ENCODE measurements around the gene EFCAB6. TPM values are rescaled to one million over a fixed set of nuclear protein-coding genes. Genes with fewer than 3 reads are reported as not detected.

EFCAB6 gene
- polyA plus RNA-seq, 3 donors = not detected

GRCh38 chr22:43564859-43565258 lies 247.2 kb downstream of the EFCAB6 start:
- Histone ChIP-seq H3K27ac (ENCODE audit: low read depth in 1 of 2, low read length in 2 of 2) (no peak overlapping the region), H3K9me3 (replicated peaks in 1 of 2; ENCODE audit: control insufficient read depth in 1 of 2, insufficient read depth in 1 of 2, low read length in 2 of 2) (no peaks in the 10 kb centered on the region), H3K4me3 (replicated peaks in 1 of 3; ENCODE audit: low read depth in 2 of 3, low read length in 3 of 3) (no peak overlapping the region), H3K9ac (ENCODE audit: insufficient read depth, low read length, poor library complexity, severe bottlenecking) (no peak overlapping the region), H3K4me1 (ENCODE audit: control insufficient read depth in 1 of 2, insufficient read depth in 2 of 2, low read length in 2 of 2) (no peaks in the 10 kb centered on the region), H3K79me2 (ENCODE audit: insufficient read depth, low read length) (no peaks in the 10 kb centered on the region), H3K4me2 (replicated peaks; ENCODE audit: extremely low read depth, low read length, poor library complexity, severe bottlenecking) (no peak overlapping the region), H3K27me3 (ENCODE audit: control insufficient read depth in 2 of 2, insufficient read depth in 2 of 2, low read length in 2 of 2) (no peaks in the 10 kb centered on the region), H3K36me3 (replicated peaks in 1 of 2; ENCODE audit: control insufficient read depth in 1 of 2, insufficient read depth in 2 of 2, low read length in 2 of 2) (no peaks in the 10 kb centered on the region), H2AFZ (ENCODE audit: insufficient read depth, low read depth, low read length, poor library complexity, severe bottlenecking) (no peak overlapping the region), H4K20me1 (ENCODE audit: insufficient read depth, low read length) (no peaks in the 10 kb centered on the region)
- no peak for TF ChIP-seq CTCF (IDR thresholded peaks at IDR 0.05)
- Mint-ChIP-seq H3K27ac (no peak overlapping the region), H3K9me3 (peaks cover 0 to 8% (median 0%) of the 10 kb centered on the region in 7 donors), H3K27me3 (ENCODE audit: low read depth in 3 of 3) (peaks cover 4 to 14% (median 10%) of the 10 kb centered on the region in 3 donors), H3K4me1 (no peaks in the 10 kb centered on the region), H3K4me3 (no peak overlapping the region), H3K36me3 (no peaks in the 10 kb centered on the region)
- intact Hi-C loops (cut with micrococcal nuclease) = no loop called here
- 100% methylated on average over 2 of the region's 6 CpGs for WGBS (ENCODE audit: insufficient coverage)
- no peak for DNase-seq

- Histone ChIP-seq H3K4me3 (replicated peaks in 1 of 3; ENCODE audit: low read depth in 2 of 3, low read length in 3 of 3) (no peak overlapping the region), H4K20me1 (ENCODE audit: insufficient read depth, low read length) (no peaks in the 10 kb centered on the region), H3K4me1 (ENCODE audit: control insufficient read depth in 1 of 2, insufficient read depth in 2 of 2, low read length in 2 of 2) (no peaks in the 10 kb centered on the region), H3K27me3 (ENCODE audit: control insufficient read depth in 2 of 2, insufficient read depth in 2 of 2, low read length in 2 of 2) (no peaks in the 10 kb centered on the region), H2AFZ (ENCODE audit: insufficient read depth, low read depth, low read length, poor library complexity, severe bottlenecking) (no peak overlapping the region), H3K9ac (ENCODE audit: insufficient read depth, low read length, poor library complexity, severe bottlenecking) (no peak overlapping the region), H3K27ac (ENCODE audit: low read depth in 1 of 2, low read length in 2 of 2) (no peak overlapping the region), H3K36me3 (replicated peaks in 1 of 2; ENCODE audit: control insufficient read depth in 1 of 2, insufficient read depth in 2 of 2, low read length in 2 of 2) (no peaks in the 10 kb centered on the region), H3K9me3 (replicated peaks in 1 of 2; ENCODE audit: control insufficient read depth in 1 of 2, insufficient read depth in 1 of 2, low read length in 2 of 2) (no peaks in the 10 kb centered on the region), H3K79me2 (ENCODE audit: insufficient read depth, low read length) (no peaks in the 10 kb centered on the region), H3K4me2 (replicated peaks; ENCODE audit: extremely low read depth, low read length, poor library complexity, severe bottlenecking) (no peak overlapping the region)
- H3K9me3 Mint-ChIP-seq = peaks cover 0 to 8% (median 4%) of the 10 kb centered on the region in 7 donors
- H3K27ac Mint-ChIP-seq = no peak overlapping the region
- intact Hi-C loops (cut with micrococcal nuclease) = no loop called here
- H3K36me3 Mint-ChIP-seq = no peaks in the 10 kb centered on the region
- TF ChIP-seq CTCF (IDR thresholded peaks at IDR 0.05) = no peak
- H3K4me3 Mint-ChIP-seq = no peak overlapping the region
- H3K27me3 Mint-ChIP-seq (ENCODE audit: low read depth in 3 of 3) = peaks cover 6 to 14% (median 10%) of the 10 kb centered on the region in 3 donors
- no peak for DNase-seq
- no peaks in the 10 kb centered on the region for H3K4me1 Mint-ChIP-seq
- 97% methylated on average over 7 of the region's 8 CpGs for WGBS (ENCODE audit: insufficient coverage)
Measured at GRCh38 chr22:43563571-43563970, 248.5 kb downstream of the EFCAB6 start.

Measured in CD14-positive monocyte (primary cell).